ENCODE data around the gene OOEP.

Gene OOEP

DNA sequence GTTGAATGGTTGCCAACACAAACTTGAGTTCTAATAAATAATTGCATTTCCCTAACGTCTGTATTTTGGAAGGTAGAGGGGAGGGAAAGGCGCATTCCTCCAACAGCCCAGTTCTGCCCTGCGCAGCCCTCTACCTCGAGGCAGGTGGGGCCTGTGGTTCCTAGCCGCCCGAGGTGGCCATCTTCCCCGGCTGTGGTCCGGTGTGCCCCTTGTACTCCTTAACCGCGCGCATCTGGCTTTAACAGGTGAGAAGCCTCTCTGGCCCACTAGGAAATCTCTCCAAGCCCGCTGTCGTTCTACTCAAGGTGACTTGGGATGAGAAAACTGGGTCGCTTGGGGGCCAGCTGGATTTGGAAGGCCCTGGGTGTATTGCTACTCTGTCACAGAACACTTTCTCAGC lies 5.6 kb downstream of the OOEP start:
- ATAC-seq, result no peak

DNA sequence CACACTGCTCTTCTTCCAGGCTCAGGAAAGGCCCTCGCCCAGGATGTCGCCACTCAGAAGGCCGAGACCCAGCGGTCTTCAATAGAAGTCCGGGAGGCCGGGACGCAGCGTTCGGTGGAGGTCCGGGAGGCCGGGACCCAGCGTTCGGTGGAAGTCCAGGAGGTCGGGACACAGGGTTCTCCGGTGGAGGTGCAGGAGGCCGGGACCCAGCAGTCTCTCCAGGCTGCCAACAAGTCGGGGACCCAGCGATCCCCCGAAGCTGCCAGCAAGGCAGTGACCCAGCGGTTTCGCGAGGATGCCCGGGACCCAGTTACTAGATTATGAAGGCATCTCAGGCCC lies 6.2 kb downstream of the OOEP start:
- ATAC-seq, result no peak

DNA sequence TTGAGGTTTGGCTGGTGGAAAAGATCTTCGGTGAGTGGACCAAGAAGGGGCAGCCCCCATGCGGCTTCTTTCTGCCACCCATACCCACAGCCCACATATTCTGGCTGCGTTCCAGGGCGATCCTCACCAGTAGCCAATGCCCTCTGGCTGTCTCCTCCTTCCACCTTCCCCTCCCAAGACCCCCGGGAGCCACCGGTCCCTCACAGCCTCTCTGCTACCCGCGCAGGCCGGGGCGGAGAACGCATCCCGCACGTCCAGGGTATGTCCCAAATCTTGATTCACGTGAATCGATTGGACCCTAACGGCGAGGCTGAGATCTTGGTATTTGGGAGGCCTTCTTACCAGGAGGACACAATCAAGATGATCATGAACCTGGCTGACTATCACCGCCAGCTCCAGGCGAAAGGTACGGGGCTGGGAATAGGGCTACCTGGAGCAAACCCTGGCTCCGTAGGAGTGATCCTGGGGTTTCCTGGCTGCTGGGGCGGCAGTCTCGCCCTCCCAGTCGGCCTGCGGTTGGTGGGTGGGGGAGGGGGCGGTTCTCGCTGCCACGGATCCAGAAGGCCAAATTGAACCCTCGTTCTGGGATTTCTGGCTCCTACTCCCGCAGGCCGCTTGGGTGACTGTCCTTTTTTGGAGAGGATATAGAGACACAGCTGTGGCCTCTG lies 6.7 kb downstream of the OOEP start:
- ATAC-seq, result no peak

GRCh38 chr6:73362358-73362757 lies 7.3 kb downstream of the OOEP start, which contains the start of gene KHDC3L:
Gene KHDC3L, plus strand, starts transcription at chr6:73362658. Its CDS starts 72 bp downstream, at chr6:73362730.
- ATAC-seq, result no peak

GRCh38 chr6:73353636-73354593 lies 15.8 kb downstream of the OOEP start, which contains the start of gene DPPA5:
Gene DPPA5, minus strand, starts transcription at chr6:73354276. Its CDS starts 51 bp downstream, at chr6:73354225.
- ATAC-seq, result no peak

- no peak for ATAC-seq
Observed at GRCh38 chr6:73349311-73349710, 20.4 kb downstream of the OOEP start.

DNA sequence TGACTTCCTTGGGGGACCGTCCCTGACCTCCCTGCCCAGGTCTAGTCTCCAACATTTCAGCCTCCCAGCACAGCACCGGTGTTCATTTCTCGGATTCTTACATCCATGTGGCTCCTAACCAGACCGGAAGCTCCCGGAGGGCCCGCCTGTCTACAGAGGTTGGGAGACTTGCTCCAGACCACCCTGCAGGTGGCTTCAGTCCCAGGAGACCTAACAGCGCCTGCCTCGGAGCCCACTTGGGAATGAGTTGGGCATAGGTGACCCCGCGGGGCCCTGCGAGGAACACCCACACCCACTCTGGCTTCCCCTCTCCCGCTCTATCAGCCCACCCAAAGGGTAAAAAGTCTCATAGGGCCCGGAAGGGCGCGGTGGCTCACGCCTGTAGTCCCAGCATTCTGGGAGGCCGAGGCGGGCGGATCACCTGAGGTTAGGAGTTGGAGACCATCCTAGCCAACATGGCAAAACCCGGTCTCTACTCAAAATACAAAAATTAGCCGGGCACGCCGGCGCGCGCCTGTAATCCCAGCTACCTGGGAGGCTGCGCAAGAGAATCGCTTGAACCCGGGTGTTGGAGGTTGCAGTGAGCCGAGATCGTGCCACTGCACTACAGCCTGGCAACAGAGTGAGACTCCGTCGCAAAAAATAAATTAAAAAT lies 21.0 kb downstream of the OOEP start:
- no peak for ATAC-seq

DNA sequence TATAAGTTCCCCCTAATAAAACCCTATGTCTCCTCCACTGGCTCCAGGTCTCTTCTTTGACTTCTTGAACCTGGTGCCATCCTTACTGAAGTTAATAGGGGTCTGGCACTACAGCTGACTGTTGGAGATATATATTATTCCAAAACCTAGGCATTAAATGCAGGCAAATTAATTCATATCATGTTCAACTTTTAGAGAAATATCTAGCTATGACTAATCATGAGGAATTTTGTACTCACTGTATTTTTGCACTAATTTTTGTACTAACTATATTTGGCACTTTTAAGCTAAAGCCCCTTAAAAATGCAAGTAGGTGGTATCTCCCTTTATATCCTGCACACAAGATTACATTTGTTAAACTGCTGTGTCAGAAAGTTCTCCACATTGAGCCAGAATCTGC lies 26.5 kb downstream of the OOEP start:
- ATAC-seq, result no peak

- ATAC-seq, result no peak
Observed at GRCh38 chr6:73342174-73342573, 27.5 kb downstream of the OOEP start.

GRCh38 chr6:73341335-73341734 lies 28.4 kb downstream of the OOEP start:
- ATAC-seq, result no peak

DNA sequence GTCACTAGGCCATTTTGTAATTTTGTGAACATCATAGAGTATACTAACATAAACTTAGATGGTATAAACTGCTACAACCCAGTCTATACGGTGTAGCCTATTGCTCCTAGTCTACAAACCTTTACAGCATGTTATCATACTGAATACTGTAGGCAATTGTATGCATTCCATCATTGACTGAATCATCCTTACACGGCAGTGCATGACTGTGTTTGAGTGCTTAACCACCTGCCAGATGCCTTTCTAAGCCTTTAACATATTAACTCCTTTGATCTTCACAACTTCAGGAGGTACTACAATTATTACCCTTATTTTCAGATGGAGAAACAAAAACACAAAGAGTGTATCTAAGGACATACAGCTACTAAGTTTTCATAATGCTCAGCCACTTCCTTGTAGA lies 29.6 kb downstream of the OOEP start:
- ATAC-seq, result no peak

GRCh38 chr6:73339340-73339739 lies 30.4 kb downstream of the OOEP start:
- no peak for ATAC-seq

GRCh38 chr6:73329201-73329600 lies 40.5 kb downstream of the OOEP start:
- ATAC-seq, result no peak

GRCh38 chr6:73328790-73329189 lies 40.9 kb downstream of the OOEP start:
- no peak for ATAC-seq

- no peak for ATAC-seq
Observed at GRCh38 chr6:73325656-73326055, 44.0 kb downstream of the OOEP start.

- no peak for ATAC-seq
Observed at GRCh38 chr6:73323323-73323722, 46.4 kb downstream of the OOEP start.
